KBM-7 (cell line): ENCODE results near the gene DEFB123.

Experiments
- DNase-seq: peaks from one replicate; pipeline ENCODE4 v3.0.0-alpha.2; 2015
- in situ Hi-C: fragments of 300-500 bp; cut with MboI; formaldehyde crosslinking; loops from 2 replicates; pipeline ENCODE4 v1.14.3; 2020; ENCODE audit warnings: low sequenced_read_pairs, low pct_unique_long_range_greater_than_20kb, mixed read lengths

The DEFB123 gene

DNA sequence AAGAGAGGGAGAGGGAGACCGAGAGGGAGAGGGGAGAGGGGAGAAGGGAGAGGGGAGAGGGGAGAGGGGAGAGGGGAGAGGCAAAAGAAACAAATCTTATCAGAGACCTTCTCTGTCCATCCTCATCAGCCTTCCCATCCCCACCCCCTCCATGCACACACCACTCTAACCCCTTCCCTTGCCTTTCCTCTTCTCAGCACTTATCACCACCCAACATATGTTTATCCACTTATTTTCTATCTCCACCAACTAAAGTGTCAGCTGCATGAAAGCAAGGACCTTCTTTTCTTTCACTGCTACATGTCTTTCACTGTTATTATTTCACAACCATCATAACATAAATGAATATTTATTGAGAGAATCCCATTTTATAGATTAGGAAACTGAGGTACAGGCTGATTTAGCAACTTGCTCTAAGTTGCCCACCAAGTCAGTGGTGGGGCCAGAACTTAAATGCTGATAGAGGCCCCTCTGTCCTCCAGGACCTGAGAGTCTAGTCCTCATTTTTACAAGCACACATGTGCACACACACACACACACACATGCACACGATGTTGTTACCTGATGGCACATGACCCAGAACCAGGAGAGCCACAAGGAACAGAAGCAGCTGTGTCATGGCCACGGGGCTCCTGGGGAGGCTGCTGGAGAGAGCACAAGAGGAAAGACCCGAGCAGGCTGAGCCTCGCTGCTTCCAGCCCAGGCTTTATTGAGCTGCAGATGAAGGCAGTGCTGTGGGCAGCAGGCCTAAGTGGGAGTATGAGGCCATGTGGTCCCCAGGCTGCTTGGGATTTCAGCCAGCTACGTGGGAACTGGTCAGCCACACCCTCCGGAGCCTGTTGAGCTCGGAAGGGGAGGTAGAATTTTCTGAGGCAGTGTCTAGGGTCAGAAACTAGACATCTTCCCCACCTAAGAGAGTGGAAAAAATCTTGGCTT lies 32.2 kb downstream of the DEFB123 start:
- in situ Hi-C loops: no loop called here
- DNase-seq: no peak

DNA sequence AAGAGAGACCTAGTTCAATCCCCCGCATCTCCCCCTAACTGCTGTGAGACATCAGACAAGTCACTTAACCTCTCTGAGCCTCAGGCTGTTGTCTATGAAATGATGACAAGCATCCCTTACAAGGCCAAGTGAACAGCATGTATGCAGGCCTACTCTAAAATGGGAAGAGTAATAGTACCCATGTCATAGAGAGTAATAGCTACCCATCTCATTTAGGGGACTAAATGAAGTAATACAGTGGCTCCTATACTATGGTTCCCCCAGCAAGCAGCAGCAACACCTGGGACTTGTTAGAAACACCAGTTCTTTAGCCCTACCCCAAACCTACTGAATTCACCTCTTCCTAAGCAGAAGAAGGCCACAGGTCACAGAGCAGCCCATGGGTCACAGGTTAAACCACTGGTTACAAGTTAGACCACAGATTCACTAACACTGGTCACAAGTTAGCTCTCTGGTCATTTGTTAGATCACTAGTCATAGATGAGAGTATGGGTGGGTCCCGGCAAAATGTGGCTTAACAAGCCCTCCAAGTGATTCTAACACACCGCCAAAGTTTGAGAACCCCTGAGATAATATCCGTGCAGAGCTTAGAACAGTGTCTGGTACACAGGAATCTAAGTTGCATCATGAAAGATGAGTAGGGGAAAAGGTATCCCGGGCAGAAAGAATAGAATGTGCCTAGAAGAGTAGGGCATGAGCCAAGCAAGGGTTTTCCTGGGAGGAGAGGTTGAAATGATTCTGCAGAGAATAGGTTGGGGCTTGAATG lies 33.1 kb downstream of the DEFB123 start:
- no peak for DNase-seq
- in situ Hi-C loops: no loop called here

DNA sequence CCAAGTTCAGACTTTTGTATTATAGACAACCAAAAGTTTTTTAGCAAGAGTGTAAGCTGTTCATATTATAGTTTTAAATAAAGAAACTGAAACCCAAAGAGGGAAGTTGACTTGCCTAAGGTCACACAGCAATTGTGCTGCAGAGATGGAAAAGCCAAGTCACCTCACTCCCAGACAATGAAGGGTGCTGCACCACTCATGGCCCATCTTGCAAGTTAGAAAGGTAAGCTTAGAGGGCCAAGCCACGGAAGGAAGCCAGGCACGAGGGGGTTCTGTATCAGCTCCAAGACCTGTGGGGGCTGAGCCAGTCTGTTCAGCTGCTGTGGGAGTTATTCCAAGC lies 33.6 kb downstream of the DEFB123 start:
- in situ Hi-C loops: no loop called here
- no peak for DNase-seq

DNA sequence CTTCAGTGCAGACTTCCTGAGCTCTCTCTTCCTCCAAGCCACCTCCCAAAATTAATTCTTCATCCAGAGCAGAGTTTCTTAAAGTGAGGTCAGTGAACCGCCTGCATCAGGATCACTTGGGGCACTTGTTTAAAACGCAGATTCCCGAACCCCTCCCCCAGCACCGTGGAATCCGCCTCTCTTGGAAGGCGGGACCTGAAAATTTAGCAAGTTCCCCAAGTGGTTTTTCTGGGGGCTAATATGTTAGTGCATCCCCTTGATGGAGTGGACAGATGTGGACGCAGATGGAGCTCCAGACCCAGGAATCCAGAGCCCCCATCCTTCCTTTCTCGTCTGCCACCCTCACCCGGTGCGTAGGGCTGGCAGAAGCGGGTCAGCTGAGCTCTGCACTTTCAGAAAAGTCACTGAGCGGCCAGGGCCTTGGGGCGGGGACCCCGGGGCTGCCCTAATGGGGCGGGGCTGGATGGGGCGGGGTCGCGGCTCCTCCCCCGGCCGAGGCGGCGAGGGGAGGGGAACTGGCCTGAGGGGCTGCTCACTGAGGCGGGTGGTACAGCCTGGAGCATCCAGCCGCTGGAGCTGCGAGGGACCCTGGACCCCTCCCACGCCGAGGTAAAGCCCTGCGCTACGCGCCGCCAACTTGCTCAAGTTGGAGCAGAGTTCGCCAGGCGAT lies 34.5 kb downstream of the DEFB123 start, which contains the start of the genes DEFB124 and REM1:
DEFB124 (minus strand) TSS at position 370 of the 670 bp plus-strand sequence. CDS start 2,114 bp downstream, outside the sequence.
REM1 (plus strand) TSS at position 531 of the 670 bp plus-strand sequence. CDS start 1,158 bp downstream, outside the sequence.
- no peak for DNase-seq
- in situ Hi-C loops: no loop called here

DNA sequence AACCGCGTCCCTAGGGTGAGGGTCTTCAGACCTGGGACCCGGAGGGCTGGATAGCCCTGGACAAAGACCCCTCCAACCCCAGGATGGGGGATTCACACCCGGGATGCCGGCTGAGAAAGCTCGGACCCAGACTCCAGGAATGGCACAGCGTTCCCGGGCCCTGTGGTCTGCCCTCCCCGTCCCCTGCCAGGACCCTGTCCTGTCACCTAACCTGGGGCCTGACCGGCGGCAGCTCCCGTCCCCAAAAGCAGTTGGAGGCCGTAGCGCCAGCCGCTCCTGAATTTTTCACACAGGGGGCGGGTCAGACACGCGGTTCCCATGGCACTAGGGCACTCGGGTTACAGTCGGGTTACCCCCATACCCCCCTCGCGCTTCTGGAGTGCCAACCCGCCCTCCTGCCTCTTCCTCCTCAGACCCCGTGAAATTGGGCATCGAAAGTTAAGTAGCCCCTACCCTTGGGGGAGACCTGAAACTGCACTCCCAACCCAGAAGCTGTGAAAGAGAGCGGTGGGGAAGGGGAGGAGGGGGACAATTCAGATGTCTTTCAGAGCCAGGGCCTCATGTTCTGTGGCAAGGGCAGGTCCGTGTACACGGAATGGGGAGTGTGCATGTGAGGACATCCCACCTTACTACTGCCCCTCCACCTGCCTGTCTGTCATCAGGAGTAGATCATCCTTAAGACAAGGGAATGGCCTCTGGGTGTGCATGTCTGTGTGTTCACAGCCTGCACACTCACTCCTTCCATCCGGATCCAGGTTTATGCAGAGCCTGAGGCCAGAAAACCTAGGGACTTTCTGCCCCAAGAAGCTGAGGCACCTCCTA lies 35.3 kb downstream of the DEFB123 start:
- no peak for DNase-seq
- in situ Hi-C loops: no loop called here

DNA sequence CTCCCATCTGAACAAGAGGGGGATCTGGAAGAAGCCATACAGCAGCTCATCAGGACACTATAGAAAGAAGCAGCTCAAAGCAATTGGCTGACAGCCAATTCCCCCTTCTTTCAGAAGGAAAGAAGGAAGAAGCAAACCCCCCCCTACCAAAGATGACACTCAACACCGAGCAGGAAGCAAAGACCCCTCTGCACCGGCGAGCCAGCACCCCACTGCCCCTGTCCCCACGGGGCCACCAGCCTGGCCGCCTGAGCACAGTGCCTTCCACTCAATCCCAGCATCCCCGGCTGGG lies 35.8 kb downstream of the DEFB123 start:
- in situ Hi-C loops: no loop called here
- no peak for DNase-seq

DNA sequence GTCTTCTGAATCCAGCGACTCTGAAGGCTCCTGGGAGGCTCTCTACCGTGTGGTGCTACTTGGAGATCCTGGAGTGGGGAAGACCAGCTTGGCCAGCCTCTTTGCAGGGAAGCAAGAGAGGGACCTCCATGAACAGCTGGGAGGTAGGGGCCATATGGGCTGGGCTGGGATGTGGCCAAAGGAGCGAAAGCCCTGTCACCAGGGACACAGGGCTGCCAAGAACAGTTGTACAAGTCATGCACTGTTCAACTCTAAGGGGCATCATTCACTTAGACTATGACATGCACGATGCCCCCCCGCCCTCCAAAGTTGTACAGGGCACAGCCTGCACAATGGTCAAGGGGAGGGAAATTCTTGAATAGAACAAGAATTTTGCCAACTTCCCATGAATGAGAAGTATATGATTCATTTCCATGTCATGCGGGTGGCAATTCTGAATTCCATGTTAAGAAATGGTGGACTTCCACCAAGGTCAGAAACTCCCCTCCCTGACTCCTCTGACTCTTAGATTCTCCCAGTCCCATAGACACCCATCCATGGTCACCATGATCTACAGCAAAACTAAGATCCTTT lies 36.3 kb downstream of the DEFB123 start:
- in situ Hi-C loops: no loop called here
- no peak for DNase-seq

DNA sequence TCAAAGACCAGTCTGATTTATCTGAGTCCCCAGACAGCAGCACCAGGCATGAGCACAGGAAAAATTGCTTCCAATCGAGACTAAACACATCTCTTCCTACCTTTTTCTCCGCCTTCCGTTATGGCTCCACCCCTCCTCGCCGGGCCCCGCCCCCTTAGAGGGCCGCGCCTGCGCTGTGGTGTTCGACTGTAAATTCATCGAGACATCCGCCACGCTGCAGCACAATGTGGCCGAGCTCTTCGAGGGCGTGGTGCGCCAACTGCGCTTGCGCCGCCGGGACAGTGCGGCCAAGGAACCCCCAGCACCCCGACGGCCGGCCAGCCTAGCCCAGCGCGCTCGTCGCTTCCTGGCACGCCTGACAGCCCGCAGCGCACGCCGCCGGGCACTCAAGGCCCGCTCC lies 43.6 kb downstream of the DEFB123 start:
- DNase-seq: no peak
- in situ Hi-C loops: no loop called here

DNA sequence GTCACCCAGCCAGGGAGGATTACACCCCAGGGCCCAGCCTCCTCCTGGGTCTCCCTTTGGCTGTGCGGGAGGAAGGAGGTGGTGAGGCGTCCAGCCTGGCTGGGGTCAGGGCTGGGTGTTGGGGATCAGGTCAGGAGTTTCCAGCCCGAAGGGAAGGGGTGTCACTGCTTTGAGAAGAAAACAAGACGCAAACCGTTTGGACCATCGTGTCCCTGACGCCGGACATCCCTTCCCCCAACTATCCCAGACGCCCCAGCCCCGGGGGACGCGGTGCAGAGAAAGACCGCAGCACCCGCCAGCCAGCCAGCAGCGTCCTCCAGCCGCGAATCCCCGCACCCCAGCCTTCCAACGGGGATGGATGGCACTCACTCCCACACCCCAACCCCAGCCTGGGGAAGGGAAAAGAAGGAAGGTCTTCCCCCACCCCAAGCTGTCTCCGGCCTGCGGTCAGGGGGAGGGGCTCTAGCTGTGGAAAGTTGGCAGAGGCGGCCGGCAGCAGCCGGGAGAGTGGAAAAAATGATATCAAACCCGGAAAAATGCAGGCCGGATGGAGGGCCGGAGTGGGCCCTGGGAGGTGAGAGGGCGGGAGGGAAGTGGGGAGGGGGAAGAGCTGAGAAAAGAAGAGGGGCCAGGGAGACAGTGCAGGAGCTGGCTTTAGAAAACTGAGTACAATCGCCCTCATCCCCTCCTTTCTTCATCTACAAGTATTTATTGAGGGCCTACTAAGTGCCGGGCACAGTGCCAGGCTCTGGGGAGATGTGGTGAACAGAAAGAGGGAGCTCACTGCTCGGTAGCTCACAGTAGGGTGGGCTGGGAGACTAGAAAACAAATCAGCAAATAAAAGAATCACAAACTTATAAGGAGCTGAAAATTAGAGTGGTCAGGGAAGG lies 45.3 kb downstream of the DEFB123 start:
- DNase-seq: peak; percentile 80
- in situ Hi-C loops: no loop called here

DNA sequence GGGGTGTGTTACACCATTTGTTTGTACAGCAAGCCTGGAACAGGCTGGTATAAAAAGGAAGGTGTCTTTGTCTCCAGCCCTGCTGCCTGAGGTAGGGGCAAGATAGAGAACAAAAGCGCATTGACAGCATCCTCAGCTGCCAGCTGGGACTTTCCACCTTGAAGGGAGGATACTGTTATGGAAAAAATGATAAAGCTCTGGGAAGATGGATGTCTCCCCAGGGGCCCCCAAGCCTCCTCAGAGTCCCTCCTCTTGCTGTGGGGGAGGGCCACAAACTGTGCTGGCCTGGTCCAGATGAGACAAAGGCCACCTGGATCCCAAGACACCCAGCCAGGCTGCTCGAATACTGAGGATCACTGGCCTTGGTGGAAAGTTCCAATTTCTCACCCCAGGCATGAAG lies 47.7 kb downstream of the DEFB123 start:
- in situ Hi-C loops: no loop called here
- no peak for DNase-seq

DNA sequence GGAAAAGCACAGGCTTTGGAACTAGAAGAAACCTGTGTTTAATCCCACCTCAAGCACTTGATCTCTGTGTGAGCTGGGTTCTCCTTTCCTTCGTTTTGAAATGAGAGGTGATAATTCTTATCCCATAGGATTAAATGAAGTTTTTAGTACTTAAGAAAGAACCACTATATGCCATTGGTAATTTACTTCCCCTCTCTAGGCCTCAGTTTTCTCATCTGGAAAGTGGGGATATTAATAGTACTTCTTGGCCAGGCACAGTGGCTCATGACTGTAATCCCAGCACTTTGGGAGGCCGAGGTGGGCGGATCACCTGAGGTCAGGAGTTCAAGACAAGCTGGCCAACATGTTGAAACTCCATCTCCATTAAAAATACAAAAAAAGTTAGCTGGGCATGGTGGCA lies 48.7 kb downstream of the DEFB123 start:
- no peak for DNase-seq
- in situ Hi-C loops: no loop called here

DNA sequence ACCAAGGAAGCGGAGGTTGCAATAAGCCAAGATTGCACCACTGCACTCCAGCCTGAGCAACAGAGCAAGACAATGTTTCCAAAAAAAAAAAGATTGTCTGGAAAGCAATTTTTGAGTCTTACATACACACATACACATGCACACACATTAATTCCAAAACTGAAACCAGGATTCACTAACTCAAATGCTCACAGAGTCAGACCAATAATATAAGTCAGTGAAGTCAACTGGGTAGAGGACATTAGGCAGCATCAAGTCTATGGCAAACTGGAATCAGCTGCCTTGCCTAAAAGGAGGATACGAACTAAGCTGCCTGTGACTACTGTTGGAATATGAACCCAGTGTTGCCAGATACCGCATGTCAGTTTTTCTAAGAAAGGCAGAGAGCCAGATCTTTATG lies 50.3 kb downstream of the DEFB123 start:
- in situ Hi-C loops: no loop called here
- DNase-seq: no peak

DNA sequence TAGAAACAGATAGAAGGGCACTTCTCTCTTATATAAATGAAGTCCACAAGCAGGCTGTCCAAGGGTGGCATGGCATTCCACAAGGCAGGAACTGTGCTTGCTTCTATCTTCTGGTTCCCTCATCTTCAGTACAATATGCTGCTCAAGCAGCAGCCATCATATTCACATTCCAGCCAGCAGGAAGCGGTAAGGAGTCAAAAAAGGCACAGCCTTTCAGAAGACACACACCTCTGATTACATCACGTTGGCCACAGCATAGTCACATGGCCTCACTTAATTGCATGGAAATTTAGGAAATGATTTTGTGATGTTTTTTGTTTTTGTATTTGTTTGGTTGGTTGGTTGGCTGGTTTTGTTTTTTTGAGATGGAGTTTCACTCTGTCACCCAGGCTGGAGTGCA lies 53.7 kb downstream of the DEFB123 start:
- in situ Hi-C loops: no loop called here
- DNase-seq: peak; percentile 39

DNA sequence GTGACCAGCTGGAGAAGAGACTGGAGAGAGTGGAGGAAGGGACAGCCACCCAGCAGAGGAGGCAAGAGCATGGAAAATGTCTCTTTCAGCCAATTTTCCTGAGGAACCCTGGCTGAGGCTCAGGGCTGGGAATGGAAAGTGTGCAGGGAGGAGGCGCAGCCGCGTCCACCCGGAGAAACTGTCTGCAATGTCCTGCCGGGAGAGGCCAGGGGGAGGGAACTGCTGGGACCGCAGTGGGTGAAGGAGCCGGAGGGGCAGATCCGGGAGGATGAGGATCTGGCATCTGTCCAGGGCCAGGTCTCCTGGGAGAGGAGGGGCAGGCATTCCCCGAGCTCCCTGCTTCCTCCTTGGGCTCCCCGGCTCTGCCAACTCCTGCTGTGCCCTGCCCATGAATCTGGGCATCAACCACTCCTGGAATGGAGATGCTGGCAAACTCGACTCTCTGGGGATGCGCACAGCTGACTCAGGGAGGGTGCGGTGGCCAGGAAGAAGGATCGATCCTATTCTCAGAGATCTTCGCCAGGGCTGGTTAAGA lies 56.4 kb downstream of the DEFB123 start:
- DNase-seq: no peak
- in situ Hi-C loops: no loop called here

DNA sequence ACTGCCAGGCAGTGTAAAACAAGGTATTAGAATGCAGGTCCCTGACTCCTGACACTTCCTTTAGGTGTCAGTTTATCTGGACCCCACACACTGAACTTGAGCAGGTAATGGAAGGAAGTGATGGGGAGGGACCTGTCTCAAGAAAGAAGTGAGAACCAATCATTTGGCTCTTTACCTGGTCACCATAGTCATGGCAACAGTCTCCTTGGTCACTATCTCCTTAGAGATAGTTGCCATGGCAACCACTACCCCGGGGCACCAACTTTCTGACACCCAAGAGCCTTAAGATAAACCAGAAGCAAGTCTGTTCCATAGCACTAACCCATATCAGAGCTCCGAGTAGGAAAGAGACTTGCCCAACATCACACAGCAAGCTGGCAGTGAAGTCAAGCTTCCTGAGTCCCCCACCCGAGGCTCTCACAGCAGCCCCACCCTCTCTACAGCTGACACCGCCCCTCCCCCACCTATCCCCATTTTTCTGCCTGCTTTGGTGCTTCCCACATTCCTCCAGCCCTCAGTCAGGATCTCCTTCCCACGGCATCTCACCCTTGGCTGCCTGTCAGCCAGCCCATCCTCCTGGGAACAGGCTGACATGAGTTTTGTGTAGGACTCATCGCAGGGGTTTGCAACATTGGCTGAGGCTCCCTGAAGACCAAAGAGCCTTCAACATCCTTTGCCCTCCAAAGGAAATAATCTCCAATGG lies 57.6 kb downstream of the DEFB123 start:
- in situ Hi-C loops: no loop called here
- no peak for DNase-seq
